OCI-LY7 (cell line): ENCODE data around the gene PTPRM. TPM values are rescaled to one million over a fixed set of nuclear protein-coding genes. Genes with fewer than 3 reads are reported as not detected.

ENCODE experiments used
- BruUV-seq: library from RNA; stranded (reverse); fragments of 400-500 nt; replicated peaks from 2 replicates; lab custom pipeline; 2021; lab: Mats Ljungman, UMichigan
- CTCF ChIA-PET: fragments of 300-600 bp; sonication (Branson Sonifier 250); formaldehyde crosslinking; loops from one replicate; lab custom pipeline; 2022; ENCODE audit warnings: antibody characterized with exemption; ENCODE audit not compliant: unreplicated experiment; lab: Charles Lee
- POLR2A ChIA-PET: fragments of 300-600 bp; sonication (Branson Sonifier 250); formaldehyde crosslinking; loops from one replicate; lab custom pipeline; 2022; ENCODE audit warnings: antibody characterized with exemption; lab: Charles Lee
- DNase-seq: peaks from one replicate; pipeline ENCODE4 v3.0.0-alpha.2; 2015; ENCODE audit warnings: low spot score
- H2AFZ ChIP-seq: fragments of 200-600 bp; sonication (generic), shearing (Covaris generic); 2 replicates; pipeline ENCODE4 v1.6.1; 2014; ENCODE audit warnings: mild to moderate bottlenecking, antibody characterized with exemption, low read length, moderate library complexity
- H3K27ac ChIP-seq: fragments of 200-600 bp; sonication (generic); 2 replicates; pipeline ENCODE4 v1.5.1; 2014; ENCODE audit warnings: mixed run types, low read depth, mild to moderate bottlenecking, moderate library complexity, low read length, inconsistent platforms; ENCODE audit not compliant: poor library complexity, severe bottlenecking
- H3K36me3 ChIP-seq: fragments of 200-600 bp; sonication (generic); 2 replicates; pipeline ENCODE4 v1.6.1; 2014; ENCODE audit warnings: mild to moderate bottlenecking, antibody characterized with exemption, low read length, moderate library complexity, mixed read lengths; ENCODE audit not compliant: insufficient read depth
- H3K4me1 ChIP-seq: fragments of 200-600 bp; sonication (generic); 2 replicates; pipeline ENCODE4 v1.5.1; 2014; ENCODE audit warnings: mild to moderate bottlenecking, low read length; ENCODE audit not compliant: insufficient read depth, poor library complexity, severe bottlenecking
- H3K4me2 ChIP-seq: fragments of 200-600 bp; sonication (generic); 2 replicates; pipeline ENCODE4 v1.6.1; 2014; ENCODE audit warnings: mild to moderate bottlenecking, low read length
- H3K4me3 ChIP-seq: fragments of 200-600 bp; sonication (generic); 2 replicates; pipeline ENCODE4 v1.5.1; 2014; ENCODE audit warnings: mild to moderate bottlenecking, low read depth, low read length; ENCODE audit not compliant: poor library complexity, severe bottlenecking
- H3K79me2 ChIP-seq: fragments of 200-600 bp; sonication (generic); 2 replicates; pipeline ENCODE4 v1.6.1; 2016; ENCODE audit warnings: low read depth, mild to moderate bottlenecking, low read length, moderate library complexity, mixed read lengths; ENCODE audit not compliant: insufficient read depth
- H3K9me2 ChIP-seq: fragments of 200-600 bp; sonication (generic); 2 replicates; pipeline ENCODE4 v1.6.1; 2016; ENCODE audit warnings: mild to moderate bottlenecking, low read length, mixed read lengths; ENCODE audit not compliant: insufficient read depth
- H3K9me3 ChIP-seq: fragments of 200-600 bp; sonication (generic); 2 replicates; pipeline ENCODE4 v1.6.1; 2014; ENCODE audit warnings: mild to moderate bottlenecking, mixed run types, low read length, mixed read lengths
- H4K20me1 ChIP-seq: fragments of 200-600 bp; sonication (generic); 2 replicates; pipeline ENCODE4 v1.6.1; 2014; ENCODE audit warnings: mild to moderate bottlenecking, antibody characterized with exemption, low read length, moderate library complexity, mixed read lengths; ENCODE audit not compliant: insufficient read depth
- EZH2phosphoT487 ChIP-seq: fragments of 200-600 bp; sonication (generic); IDR thresholded peaks from 2 replicates; pipeline ENCODE4 v1.6.1; 2018; ENCODE audit warnings: low read depth, borderline replicate concordance, mild to moderate bottlenecking, mixed run types, antibody characterized with exemption, low read length, moderate library complexity, mixed read lengths
- intact Hi-C: fragments of 100-400 bp; cut with micrococcal nuclease; formaldehyde crosslinking; loops from one replicate; pipeline ENCODE4 v1.10.0; 2022; ENCODE audit not compliant: unreplicated experiment
- total RNA-seq, 2 experiments: library from RNA; depleted of rRNA in 1 of 2; stranded (reverse); fragments of >200 nt in 1 of 2; shearing (Covaris generic) in 1 of 2; gene quantifications; 2 replicates each; pipeline ENCODE4 v1.2.3, GENCODE V29; 2014 to 2022
- TF ChIP-seq, protein P1 (sequence below): fragments of 200-600 bp; sonication (generic); conservative IDR thresholded peaks from 2 replicates; pipeline ENCODE4 v1.5.1; 2014; ENCODE audit warnings: mild to moderate bottlenecking, antibody characterized with exemption, low read length, moderate library complexity, mixed read lengths

The PTPRM gene
- total RNA-seq, 2 experiments from 2014 or later: not detected

DNA sequence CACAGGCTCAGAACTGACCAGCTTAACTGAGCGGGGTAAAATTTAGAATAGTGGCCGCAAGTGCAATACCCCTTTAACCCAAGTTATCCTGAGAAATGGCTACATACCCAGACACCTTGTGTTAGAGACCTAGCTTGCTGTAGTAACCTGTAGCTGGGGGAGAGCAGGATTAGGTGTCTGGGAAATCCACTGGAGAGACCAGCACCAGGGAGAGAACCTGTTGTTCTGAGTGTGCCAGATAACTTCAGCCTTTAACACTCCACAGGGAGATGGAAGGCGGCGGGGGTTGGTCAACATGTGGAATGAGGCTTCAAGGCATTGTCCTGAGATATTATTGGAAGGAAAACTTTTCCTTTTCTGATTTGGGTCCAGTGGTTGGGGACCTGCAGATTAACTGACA is 356.0 kb downstream of the PTPRM start:
- H3K4me2 ChIP-seq: no peak overlapping the region
- POLR2A ChIA-PET: no interaction called here
- no TSS peak for BruUV-seq
- CTCF ChIA-PET: no interaction called here
- H3K4me3 ChIP-seq: no peak overlapping the region
- no peak overlapping the region for H3K27ac ChIP-seq
- no peak for TF ChIP-seq EZH2phosphoT487
- TF ChIP-seq, protein P1, sequence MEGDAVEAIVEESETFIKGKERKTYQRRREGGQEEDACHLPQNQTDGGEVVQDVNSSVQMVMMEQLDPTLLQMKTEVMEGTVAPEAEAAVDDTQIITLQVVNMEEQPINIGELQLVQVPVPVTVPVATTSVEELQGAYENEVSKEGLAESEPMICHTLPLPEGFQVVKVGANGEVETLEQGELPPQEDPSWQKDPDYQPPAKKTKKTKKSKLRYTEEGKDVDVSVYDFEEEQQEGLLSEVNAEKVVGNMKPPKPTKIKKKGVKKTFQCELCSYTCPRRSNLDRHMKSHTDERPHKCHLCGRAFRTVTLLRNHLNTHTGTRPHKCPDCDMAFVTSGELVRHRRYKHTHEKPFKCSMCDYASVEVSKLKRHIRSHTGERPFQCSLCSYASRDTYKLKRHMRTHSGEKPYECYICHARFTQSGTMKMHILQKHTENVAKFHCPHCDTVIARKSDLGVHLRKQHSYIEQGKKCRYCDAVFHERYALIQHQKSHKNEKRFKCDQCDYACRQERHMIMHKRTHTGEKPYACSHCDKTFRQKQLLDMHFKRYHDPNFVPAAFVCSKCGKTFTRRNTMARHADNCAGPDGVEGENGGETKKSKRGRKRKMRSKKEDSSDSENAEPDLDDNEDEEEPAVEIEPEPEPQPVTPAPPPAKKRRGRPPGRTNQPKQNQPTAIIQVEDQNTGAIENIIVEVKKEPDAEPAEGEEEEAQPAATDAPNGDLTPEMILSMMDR: no peak
- no peaks in the 10 kb centered on the region for H3K79me2 ChIP-seq
- intact Hi-C loops: no loop called here
- H3K36me3 ChIP-seq: no peaks in the 10 kb centered on the region
- DNase-seq: no peak
- no peaks in the 10 kb centered on the region for H3K4me1 ChIP-seq
- H4K20me1 ChIP-seq: no peaks in the 10 kb centered on the region
- H2AFZ ChIP-seq: no peak overlapping the region
- no peaks in the 10 kb centered on the region for H3K9me3 ChIP-seq
- no peaks in the 10 kb centered on the region for H3K9me2 ChIP-seq

DNA sequence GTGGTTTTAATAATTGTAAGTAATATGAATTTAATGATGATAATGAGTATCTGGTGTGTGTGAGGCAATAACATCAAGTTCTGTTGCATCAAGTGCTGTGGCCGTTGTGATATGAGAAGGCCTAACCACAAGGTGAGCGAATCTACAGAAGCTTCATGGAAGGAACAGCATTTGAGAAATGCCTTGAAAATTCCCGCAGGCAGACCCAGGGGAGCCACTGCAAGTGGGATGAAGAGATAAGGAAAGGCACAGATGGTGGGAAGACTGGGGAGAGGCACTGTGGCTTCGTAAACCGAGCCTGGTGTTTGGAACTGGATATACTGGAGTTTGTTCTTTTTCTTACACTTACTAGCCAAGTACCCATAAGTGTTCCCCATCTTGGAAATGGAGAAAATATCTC is 357.5 kb downstream of the PTPRM start:
- H3K27ac ChIP-seq: no peak overlapping the region
- no peaks in the 10 kb centered on the region for H4K20me1 ChIP-seq
- no peaks in the 10 kb centered on the region for H3K79me2 ChIP-seq
- no peak overlapping the region for H2AFZ ChIP-seq
- no peaks in the 10 kb centered on the region for H3K9me2 ChIP-seq
- ChIA-PET CTCF (no interaction called here), POLR2A (no interaction called here)
- no TSS peak for BruUV-seq
- H3K4me1 ChIP-seq: no peaks in the 10 kb centered on the region
- no peak overlapping the region for H3K4me3 ChIP-seq
- no peak overlapping the region for H3K4me2 ChIP-seq
- no peak for TF ChIP-seq EZH2phosphoT487
- TF ChIP-seq, protein P1: no peak
- H3K36me3 ChIP-seq: no peaks in the 10 kb centered on the region
- DNase-seq: no peak
- intact Hi-C loops: no loop called here
- H3K9me3 ChIP-seq: no peaks in the 10 kb centered on the region

DNA sequence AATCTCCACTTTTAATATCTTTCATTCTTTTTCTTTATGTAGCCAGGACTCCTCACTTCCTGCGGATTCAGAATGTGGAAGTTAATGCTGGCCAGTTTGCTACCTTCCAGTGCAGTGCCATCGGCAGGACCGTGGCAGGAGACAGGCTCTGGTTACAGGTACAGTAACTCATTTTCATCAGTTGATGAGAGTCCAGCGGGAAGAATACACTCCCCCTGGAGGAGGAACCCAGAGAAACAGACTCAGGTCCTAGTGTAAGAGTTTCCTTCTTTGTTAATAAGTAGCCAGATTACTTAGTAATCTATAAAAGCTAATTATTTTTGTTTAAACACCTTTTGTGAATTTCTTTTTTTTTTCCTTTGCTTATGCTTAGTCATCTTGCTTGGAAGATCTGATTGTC is 359.4 kb downstream of the PTPRM start:
- Histone ChIP-seq H3K27ac (no peak overlapping the region), H3K4me1 (no peaks in the 10 kb centered on the region), H3K9me3 (no peaks in the 10 kb centered on the region), H3K4me3 (no peak overlapping the region), H3K79me2 (no peaks in the 10 kb centered on the region), H3K9me2 (no peaks in the 10 kb centered on the region), H3K4me2 (no peak overlapping the region), H2AFZ (no peak overlapping the region), H3K36me3 (no peaks in the 10 kb centered on the region), H4K20me1 (no peaks in the 10 kb centered on the region)
- no TSS peak for BruUV-seq
- POLR2A ChIA-PET: interaction anchor here (0.6 kb wide), 1 partner anchor 260 kb away, joined by 4 read pairs; no protein-coding TSS in a partner anchor
- DNase-seq: no peak
- CTCF ChIA-PET: no interaction called here
- intact Hi-C loops: no loop called here
- TF ChIP-seq, protein P1: 0 out of 2 replicates have a peak, but pooled peaks have one; percentile 14
- TF ChIP-seq EZH2phosphoT487: no peak
